Renal pelvis (tissue), 4 donors: Measurements from ENCODE around the gene ETFA. TPM values are rescaled to one million over a fixed set of nuclear protein-coding genes. Genes with fewer than 3 reads are reported as not detected.
"Not testable (repeated sequence)": the region's sequence is repeated elsewhere in the genome, so short reads cannot be mapped to it uniquely, and the experiment has no call there.

ENCODE experiments used
- DNase-seq: peaks from one replicate; pipeline ENCODE4 v3.0.0-alpha.2; 2013
- polyA plus RNA-seq, 3 donors: library from polyadenylated mRNA; unstranded; fragments of 120-200 nt; gene quantifications; one replicate each; pipeline ENCODE4 v1.2.1, GENCODE V29; 2013; ENCODE audit not compliant: insufficient read length in 3 of 3

Gene ETFA
- polyA plus RNA-seq, 3 donors = 160 to 167 (median 160) TPM

DNA sequence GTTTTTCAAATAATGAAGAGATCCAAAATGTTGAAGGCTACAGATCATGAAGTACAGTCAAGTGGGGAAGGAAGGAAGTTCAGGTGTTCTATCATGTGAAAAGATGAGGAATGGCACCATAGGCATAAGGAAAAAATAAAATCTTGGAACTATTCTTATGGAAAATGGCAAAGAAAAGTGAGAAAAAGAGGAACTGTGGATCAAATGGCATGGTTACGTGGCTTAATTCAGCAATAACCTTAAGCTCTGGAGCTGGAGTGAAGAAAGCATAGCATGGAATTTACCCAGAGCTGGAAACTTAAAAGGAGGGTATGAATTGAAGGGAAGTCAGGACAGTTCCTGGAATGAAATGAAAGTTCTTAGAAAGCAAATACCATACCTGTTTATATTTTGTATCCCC is 14.4 kb downstream of the ETFA start:
- DNase-seq = no peak

DNA sequence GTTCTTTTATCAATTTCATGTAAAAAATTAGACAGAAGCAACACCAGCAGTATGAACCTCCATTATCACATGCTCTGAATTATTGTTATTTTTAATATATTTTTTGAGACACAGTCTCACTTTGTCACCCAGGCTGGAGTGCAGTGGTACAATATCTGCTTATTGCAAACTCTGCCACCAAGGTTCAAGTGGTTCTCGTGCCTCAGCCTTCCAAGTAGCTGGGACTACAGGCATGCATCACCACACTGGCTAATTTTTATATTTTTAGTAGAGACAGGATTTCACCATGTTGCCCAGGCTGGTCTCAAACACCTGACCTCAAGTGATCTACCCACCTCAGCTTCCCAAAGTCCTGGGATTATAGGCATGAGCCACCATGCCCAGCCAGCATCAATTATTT is 16.8 kb downstream of the ETFA start:
- DNase-seq = not testable (repeated sequence)

GRCh38 chr15:76293361-76293760 is 17.9 kb downstream of the ETFA start:
- no peak for DNase-seq

GRCh38 chr15:76289582-76289981 is 21.7 kb downstream of the ETFA start:
- DNase-seq = no peak

DNA sequence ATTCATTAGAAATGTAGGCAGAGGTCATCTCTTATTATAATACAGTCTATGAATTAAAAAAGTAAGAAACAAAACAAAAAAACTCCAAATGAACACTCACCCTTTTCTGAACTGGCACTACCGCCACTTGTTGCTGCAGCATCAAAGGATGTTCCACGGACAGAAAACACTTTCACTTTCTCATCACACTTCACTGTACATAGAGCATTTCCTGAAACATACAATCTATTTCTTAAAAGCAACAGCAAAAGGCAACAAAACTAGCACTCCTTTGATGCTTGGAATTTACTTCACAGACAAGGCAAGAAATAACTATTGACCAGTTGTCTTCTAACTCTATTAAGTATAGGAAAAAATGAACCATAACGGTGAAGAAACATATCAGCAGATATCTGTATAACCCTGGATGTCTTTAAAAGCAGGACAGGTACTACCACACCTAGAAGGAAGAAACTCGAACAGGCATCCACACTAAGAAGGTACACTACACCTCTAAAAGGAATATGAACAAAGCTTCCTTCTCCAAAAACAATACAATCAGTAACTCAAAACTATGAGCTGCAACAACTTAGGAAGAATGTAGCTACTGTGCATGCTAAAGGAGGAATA is 24.9 kb downstream of the ETFA start:
- no peak for DNase-seq

DNA sequence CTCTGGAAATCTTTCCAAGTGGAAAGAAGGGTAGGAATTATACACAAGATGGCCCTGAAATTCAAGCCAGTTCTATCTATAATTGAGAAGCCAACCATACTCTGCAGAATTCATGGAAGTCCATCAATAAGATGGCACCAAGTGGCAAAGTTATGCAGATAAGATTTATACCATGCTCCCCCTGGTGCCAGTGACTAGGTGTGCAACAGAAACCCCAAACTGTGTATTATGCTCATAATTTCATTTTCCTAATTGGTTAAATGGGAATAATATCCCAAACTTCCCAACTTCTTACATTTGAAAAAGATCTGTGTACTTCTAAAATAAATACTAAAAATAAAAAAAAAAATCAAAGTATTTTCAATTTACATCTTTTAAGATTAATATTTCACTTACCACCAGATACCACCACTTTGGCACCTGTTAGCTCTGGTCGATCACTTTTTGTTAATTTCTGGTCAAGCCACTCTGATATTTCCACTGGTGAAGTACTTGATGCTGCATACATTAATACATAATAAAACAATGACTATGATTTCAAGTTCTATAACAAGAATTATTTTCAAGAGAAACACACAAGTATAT is 25.9 kb downstream of the ETFA start:
- DNase-seq = no peak

DNA sequence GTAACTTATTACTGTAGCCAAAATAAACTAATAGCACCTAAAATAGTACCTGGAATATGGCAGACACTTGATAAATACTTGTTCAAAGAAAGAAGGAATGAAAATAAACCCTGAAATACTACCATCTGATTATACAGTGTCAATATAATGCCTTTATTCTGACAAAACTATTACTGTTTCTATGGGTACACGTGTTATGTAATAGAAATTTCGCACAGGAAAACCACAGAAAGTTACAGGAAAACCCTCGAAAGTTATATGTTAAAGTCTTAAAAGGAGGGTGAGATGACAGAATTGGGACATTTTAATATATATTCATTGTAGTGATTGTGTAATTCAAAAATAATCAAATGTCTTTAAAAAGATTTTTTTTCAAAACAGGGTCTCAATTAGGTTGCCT is 28.8 kb downstream of the ETFA start:
- no peak for DNase-seq

DNA sequence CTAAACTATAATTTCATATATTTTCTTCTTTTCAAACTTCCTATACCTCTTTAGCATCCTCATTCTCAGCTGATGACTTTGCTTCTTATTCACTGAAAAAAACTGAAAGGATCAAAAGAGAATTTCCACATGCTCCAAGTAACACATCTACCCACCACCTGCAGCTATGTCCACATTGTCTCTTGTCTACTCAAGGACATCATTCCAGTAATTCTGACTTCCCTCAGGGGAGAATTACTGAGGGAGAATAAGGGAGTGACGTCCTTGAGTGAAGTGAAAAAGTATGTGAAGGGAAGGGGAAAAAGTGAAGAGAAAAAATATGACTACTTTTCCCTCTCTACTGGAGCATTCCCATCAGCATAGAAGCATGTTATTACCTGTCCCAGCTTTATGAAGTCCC is 32.6 kb downstream of the ETFA start:
- no peak for DNase-seq

DNA sequence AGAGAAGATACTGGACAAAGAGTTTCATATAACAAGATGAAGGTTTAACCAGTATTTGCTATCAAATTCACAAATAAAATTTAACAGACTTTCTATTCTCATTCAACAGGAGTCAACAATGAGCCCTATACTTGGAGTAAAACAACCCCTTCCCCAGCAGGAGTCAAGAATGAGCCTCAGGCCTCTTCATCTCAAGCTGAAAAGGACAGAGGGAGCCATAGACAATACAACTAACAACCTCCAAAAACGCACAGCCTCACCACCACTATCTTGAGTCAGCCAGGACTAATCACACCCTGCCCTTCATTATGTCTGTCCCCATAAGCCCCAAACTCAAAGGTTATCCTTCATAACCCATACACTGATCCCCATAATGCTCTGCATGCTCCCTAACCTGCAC is 36.4 kb downstream of the ETFA start:
- no peak for DNase-seq

DNA sequence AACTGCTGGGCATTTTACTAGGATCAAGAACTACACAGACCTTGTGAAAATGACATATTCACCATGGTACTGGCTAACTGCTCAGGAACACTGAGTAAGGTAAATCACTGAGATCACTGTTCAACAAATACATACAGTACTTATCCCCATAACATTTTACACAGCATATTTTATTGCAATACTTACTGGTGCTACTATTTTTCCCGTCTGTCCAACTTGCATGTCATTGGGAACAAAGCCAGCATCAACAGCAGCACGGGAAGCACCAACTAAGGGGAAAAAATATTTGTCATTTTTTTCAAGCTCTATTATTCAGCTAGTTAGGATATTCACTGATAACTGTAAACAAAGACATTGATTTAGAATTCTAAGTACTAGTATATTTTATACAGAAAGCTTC is 37.0 kb downstream of the ETFA start:
- no peak for DNase-seq

DNA sequence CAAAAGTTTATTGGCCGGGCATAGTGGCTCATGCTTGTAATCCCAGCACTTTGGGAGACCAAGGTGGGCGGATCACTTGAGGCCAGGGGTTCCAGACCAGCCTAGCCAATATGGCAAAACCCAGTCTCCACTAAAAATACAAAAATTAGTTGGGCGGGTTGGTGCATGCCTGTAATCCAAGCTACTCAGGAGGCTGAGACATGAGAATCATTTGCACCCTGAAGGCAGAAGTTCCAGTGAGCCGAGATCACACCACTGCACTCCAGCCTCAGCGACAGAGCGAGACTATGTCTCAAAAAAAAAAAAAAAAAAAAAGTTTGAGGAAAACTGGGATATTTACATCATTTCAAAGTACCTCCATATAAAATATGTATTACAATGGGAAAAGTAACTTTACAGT is 40.4 kb downstream of the ETFA start:
- no peak for DNase-seq

- no peak for DNase-seq
Observed at GRCh38 chr15:76267077-76267476, 44.2 kb downstream of the ETFA start.

- DNase-seq = not testable (repeated sequence)
Observed at GRCh38 chr15:76265769-76266168, 45.5 kb downstream of the ETFA start.

- DNase-seq = no peak
Observed at GRCh38 chr15:76260246-76260938, 50.9 kb downstream of the ETFA start.

- DNase-seq = no peak
Observed at GRCh38 chr15:76259392-76259791, 51.9 kb downstream of the ETFA start.

DNA sequence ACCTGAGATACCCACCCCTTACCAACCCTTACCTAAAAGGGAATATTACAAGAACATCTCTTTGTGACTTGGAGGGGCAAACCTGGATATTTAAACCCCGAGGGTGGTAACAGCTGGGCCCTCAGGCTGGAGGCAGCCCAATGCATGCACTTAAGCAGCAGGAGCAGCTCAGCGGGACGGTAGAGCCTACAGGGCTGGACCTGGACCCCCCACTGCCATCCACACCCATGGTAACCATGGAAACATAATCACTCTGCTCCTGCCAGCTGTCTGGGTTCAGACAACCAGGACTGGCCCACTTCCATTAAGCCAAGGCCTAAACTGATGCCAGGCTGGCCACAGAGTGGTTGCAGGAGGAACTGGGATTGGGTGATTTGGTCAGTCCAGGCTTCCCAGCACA is 52.8 kb downstream of the ETFA start:
- no peak for DNase-seq

GRCh38 chr15:76253691-76254473 is 57.4 kb downstream of the ETFA start:
- no peak for DNase-seq

GRCh38 chr15:76252249-76252648 is 59.0 kb downstream of the ETFA start:
- no peak for DNase-seq

DNA sequence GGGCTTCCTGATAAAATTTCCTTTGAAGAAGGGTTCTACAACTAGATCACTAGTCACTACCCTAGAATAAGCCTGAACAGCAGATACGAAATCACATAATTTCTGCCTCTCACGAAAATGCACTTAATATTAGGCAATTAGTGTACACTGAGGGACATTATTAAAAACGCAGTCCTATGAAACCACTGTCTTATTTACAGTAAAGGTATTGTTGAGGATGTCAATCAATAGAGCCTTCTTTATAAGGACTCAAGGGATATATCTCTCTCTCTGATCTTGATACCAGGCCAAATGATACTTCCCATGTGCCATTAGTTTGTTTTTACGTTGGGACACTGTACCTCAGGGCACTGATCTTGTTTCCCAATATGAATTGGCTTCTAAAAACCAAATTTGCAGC is 59.6 kb downstream of the ETFA start:
- no peak for DNase-seq

DNA sequence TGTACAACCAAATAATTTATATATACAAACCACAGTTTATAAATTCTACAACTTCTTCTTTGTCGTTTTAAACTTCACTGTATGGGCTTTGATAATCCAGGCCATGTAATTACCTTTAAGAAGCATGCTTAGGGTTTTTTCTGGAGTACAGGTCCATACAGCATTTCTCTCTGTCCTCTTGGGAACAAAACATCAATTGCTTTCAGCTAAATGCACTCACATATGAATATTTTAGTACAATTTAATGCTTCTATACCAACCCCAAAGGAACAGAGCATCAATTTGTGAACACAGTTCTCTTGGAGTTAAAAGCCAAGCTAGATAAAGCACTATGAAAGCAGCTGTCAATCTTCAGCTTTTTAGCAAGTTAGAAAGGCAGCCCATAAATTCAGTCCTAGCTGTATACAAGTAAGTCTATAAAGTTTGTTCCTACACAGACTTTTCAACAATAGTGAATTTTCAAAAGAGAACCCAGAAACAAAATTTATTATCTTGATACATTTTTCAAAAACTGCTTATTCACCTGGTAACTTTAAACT is 66.1 kb downstream of the ETFA start:
- no peak for DNase-seq

GRCh38 chr15:76239786-76240185 is 71.5 kb downstream of the ETFA start:
- no peak for DNase-seq

GRCh38 chr15:76236350-76236749 is 74.9 kb downstream of the ETFA start:
- no peak for DNase-seq
